GM19099 (cell line): ENCODE results near the gene SCYGR8.

ENCODE experiments used
- POLR2A ChIP-seq: IDR thresholded peaks from 3 replicates; pipeline ENCODE4 v1.6.1; 2011; ENCODE audit warnings: low read depth; ENCODE audit not compliant: insufficient read length; ENCODE audit errors: extremely low read depth

The SCYGR8 gene

GRCh38 chr2:227783404-227784138 is 37.9 kb downstream of the SCYGR8 start:
- TF ChIP-seq POLR2A: peak; percentile 42

- no peak for TF ChIP-seq POLR2A
Measured at GRCh38 chr2:227785293-227785692, 39.6 kb downstream of the SCYGR8 start.

GRCh38 chr2:227788561-227789018 is 42.9 kb downstream of the SCYGR8 start:
- no peak for TF ChIP-seq POLR2A

DNA sequence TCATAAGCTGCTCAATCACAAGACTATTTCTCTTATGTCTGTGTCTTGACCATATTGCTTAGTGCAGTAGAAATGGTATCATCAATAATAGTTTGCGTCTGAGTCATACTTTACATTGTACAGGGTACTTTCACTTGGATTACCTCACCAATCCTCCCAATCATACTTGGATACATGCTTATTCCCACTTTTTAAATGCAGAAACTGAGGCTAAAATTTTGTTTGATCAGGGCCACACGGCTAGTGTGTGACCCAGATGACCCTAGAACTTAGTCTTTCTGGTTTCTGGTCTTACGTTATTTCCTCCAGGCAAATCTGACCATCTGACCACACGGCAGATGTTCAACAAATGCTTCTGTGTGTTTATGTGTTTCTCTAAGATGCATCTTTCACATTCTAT is 44.1 kb downstream of the SCYGR8 start:
- no peak for TF ChIP-seq POLR2A

GRCh38 chr2:227793148-227793712 is 47.5 kb downstream of the SCYGR8 start:
- TF ChIP-seq POLR2A: no peak
